ENCODE data around the gene ZNF394. TPM values are rescaled to one million over a fixed set of nuclear protein-coding genes. Genes with fewer than 3 reads are reported as not detected.

ZNF394 gene
- polyA plus RNA-seq, 1 of the 3 experiments (the other 2 are of a cell fraction), result 19.8 TPM

Other genes starting within 250 kb of the ZNF394 start
- 0.19 and 0.41 TPM in 2 replicates for gene MYH16, start 227.4 kb downstream of the ZNF394 start, polyA plus RNA-seq (2012; rRNA removed)
- 262 and 306 TPM in 2 replicates for gene ARPC1A, start 174.4 kb downstream of the ZNF394 start, polyA plus RNA-seq (2012; rRNA removed)
- gene ARPC1B, start 125.6 kb downstream of the ZNF394 start, polyA plus RNA-seq (2012; rRNA removed), result 549 and 836 TPM in 2 replicates
- gene PDAP1, start 91.7 kb downstream of the ZNF394 start, polyA plus RNA-seq (2012; rRNA removed), result 296 and 389 TPM in 2 replicates
- 124 and 162 TPM in 2 replicates for gene BUD31, start 91.3 kb downstream of the ZNF394 start, polyA plus RNA-seq (2012; rRNA removed)
- gene PTCD1, start 61.5 kb downstream of the ZNF394 start, polyA plus RNA-seq (2012; rRNA removed), result 7.4 and 8.2 TPM in 2 replicates
- 101 and 107 TPM in 2 replicates for gene CPSF4, start 61.3 kb downstream of the ZNF394 start, polyA plus RNA-seq (2012; rRNA removed)
- gene ATP5MF, start 34.1 kb downstream of the ZNF394 start, polyA plus RNA-seq (2012; rRNA removed), result 2,495 and 4,591 TPM in 2 replicates
- 27.7 and 34.5 TPM in 2 replicates for gene ZNF789, start 27.4 kb downstream of the ZNF394 start, polyA plus RNA-seq (2012; rRNA removed)
- gene ZKSCAN5, start 4.4 kb upstream of the ZNF394 start, polyA plus RNA-seq (2012; rRNA removed), result 7.5 and 9.1 TPM in 2 replicates
- 6.2 and 8.2 TPM in 2 replicates for gene FAM200A, start 51.8 kb upstream of the ZNF394 start, polyA plus RNA-seq (2012; rRNA removed)
- gene ZNF655, start 58.4 kb upstream of the ZNF394 start, polyA plus RNA-seq (2012; rRNA removed), result 113 and 144 TPM in 2 replicates
- 1.5 and 2.2 TPM in 2 replicates for gene TMEM225B, start 98.0 kb upstream of the ZNF394 start, polyA plus RNA-seq (2012; rRNA removed)
- 14.9 and 18.7 TPM in 2 replicates for gene ZSCAN25, start 116.7 kb upstream of the ZNF394 start, polyA plus RNA-seq (2012; rRNA removed)
- gene CYP3A5, start 179.7 kb upstream of the ZNF394 start, polyA plus RNA-seq (2012; rRNA removed), result 0.25 and 0.31 TPM in 2 replicates
- not detected in 2 replicates for gene CYP3A7, start 234.9 kb upstream of the ZNF394 start, polyA plus RNA-seq (2012; rRNA removed)